ENCODE results near the gene ST14. TPM values are rescaled to one million over a fixed set of nuclear protein-coding genes. Genes with fewer than 3 reads are reported as not detected.
A peak's percentile ranks its signal among the peaks of the same experiment; 100 is the strongest.

Gene ST14
- total RNA-seq, 1 experiment from 2014 or later = 33.9 TPM

DNA sequence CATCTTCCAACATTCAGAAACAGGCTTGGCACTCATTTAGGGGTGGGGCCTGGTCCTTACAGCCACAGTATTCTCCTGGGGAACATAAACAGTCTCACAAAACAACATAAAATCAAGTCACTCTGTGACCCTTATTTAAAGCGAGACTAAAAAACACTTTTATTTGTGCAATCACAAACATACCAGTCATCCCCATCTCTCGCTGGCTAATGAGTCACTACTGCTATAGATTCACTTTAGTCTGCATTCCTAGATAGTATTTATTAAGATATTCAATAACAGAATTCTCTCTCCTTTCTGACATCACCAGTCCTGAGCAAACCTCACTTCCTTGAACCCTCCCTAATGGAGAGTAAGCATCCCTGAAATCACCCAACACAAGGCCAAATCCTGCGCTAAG is 87.2 kb downstream of the ST14 start:
- Mint-ChIP-seq H3K36me3 (peaks cover 7% of the 10 kb centered on the region), H3K9me3 (peaks cover 2% of the 10 kb centered on the region), H3K27ac (peak overlapping the region; percentile 38; the same call in 1 of the 2 replicates), H3K4me1 (peaks cover 34% of the 10 kb centered on the region), H3K27me3 (ENCODE audit: low read depth) (no peaks in the 10 kb centered on the region), H3K4me3 (no peak overlapping the region)
- ChIA-PET POLR2A (no interaction called here), CTCF (no interaction called here)
- ATAC-seq = no peak
- TF ChIP-seq, protein P1, sequence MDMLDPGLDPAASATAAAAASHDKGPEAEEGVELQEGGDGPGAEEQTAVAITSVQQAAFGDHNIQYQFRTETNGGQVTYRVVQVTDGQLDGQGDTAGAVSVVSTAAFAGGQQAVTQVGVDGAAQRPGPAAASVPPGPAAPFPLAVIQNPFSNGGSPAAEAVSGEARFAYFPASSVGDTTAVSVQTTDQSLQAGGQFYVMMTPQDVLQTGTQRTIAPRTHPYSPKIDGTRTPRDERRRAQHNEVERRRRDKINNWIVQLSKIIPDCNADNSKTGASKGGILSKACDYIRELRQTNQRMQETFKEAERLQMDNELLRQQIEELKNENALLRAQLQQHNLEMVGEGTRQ (CRISPR knock-in tag; IDR thresholded peaks at IDR 0.05) = no peak
- TF ChIP-seq, protein P2, sequence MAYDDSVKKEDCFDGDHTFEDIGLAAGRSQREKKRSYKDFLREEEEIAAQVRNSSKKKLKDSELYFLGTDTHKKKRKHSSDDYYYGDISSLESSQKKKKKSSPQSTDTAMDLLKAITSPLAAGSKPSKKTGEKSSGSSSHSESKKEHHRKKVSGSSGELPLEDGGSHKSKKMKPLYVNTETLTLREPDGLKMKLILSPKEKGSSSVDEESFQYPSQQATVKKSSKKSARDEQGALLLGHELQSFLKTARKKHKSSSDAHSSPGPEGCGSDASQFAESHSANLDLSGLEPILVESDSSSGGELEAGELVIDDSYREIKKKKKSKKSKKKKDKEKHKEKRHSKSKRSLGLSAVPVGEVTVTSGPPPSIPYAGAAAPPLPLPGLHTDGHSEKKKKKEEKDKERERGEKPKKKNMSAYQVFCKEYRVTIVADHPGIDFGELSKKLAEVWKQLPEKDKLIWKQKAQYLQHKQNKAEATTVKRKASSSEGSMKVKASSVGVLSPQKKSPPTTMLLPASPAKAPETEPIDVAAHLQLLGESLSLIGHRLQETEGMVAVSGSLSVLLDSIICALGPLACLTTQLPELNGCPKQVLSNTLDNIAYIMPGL (CRISPR knock-in tag; IDR thresholded peaks at IDR 0.05) = no peak
- TF ChIP-seq, protein P3, sequence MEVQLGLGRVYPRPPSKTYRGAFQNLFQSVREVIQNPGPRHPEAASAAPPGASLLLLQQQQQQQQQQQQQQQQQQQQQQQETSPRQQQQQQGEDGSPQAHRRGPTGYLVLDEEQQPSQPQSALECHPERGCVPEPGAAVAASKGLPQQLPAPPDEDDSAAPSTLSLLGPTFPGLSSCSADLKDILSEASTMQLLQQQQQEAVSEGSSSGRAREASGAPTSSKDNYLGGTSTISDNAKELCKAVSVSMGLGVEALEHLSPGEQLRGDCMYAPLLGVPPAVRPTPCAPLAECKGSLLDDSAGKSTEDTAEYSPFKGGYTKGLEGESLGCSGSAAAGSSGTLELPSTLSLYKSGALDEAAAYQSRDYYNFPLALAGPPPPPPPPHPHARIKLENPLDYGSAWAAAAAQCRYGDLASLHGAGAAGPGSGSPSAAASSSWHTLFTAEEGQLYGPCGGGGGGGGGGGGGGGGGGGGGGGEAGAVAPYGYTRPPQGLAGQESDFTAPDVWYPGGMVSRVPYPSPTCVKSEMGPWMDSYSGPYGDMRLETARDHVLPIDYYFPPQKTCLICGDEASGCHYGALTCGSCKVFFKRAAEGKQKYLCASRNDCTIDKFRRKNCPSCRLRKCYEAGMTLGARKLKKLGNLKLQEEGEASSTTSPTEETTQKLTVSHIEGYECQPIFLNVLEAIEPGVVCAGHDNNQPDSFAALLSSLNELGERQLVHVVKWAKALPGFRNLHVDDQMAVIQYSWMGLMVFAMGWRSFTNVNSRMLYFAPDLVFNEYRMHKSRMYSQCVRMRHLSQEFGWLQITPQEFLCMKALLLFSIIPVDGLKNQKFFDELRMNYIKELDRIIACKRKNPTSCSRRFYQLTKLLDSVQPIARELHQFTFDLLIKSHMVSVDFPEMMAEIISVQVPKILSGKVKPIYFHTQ (CRISPR knock-in tag; IDR thresholded peaks at IDR 0.05) = no peak
- TF ChIP-seq, protein P4, sequence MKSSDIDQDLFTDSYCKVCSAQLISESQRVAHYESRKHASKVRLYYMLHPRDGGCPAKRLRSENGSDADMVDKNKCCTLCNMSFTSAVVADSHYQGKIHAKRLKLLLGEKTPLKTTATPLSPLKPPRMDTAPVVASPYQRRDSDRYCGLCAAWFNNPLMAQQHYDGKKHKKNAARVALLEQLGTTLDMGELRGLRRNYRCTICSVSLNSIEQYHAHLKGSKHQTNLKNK (CRISPR knock-in tag; IDR thresholded peaks at IDR 0.05) = no peak
- TF ChIP-seq, protein P5, sequence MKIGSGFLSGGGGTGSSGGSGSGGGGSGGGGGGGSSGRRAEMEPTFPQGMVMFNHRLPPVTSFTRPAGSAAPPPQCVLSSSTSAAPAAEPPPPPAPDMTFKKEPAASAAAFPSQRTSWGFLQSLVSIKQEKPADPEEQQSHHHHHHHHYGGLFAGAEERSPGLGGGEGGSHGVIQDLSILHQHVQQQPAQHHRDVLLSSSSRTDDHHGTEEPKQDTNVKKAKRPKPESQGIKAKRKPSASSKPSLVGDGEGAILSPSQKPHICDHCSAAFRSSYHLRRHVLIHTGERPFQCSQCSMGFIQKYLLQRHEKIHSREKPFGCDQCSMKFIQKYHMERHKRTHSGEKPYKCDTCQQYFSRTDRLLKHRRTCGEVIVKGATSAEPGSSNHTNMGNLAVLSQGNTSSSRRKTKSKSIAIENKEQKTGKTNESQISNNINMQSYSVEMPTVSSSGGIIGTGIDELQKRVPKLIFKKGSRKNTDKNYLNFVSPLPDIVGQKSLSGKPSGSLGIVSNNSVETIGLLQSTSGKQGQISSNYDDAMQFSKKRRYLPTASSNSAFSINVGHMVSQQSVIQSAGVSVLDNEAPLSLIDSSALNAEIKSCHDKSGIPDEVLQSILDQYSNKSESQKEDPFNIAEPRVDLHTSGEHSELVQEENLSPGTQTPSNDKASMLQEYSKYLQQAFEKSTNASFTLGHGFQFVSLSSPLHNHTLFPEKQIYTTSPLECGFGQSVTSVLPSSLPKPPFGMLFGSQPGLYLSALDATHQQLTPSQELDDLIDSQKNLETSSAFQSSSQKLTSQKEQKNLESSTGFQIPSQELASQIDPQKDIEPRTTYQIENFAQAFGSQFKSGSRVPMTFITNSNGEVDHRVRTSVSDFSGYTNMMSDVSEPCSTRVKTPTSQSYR (CRISPR knock-in tag; IDR thresholded peaks at IDR 0.05) = no peak
- TF ChIP-seq, protein P6, sequence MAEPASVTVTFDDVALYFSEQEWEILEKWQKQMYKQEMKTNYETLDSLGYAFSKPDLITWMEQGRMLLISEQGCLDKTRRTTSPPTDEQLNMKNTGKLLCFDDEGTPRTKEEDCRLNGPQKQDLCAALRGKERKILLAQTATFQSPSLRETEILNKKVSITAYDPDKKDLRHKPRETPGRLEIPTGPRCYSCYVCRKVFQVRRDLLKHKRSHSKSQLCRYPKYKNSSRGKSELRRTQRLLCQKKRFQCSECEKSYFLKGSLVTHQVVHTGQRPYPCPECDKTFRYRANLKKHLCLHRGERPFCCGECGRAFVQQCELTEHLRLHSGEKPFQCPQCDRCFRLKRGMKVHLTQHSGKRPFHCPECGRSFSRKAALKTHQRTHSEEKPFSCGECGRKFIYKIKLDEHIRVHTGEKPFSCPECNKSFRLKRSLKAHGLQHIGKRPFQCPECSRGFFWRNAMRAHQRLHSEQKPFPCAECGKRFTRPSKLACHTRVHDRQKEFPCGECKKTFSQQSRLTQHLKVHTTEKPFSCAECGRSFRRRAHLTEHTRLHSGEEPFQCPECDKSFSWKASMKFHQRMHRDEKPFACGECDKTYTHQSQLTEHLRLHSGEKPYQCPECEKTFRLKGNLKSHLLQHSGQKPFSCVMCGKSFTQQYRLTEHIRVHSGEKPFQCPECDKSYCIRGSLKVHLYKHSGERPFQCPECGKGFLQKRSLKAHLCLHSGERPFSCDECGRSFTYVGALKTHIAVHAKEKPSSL (CRISPR knock-in tag; conservative IDR thresholded peaks at IDR 0.05) = no peak
- TF ChIP-seq MYBL2 (CRISPR knock-in tag; IDR thresholded peaks at IDR 0.05) (no peak), JUN (CRISPR knock-in tag; IDR thresholded peaks at IDR 0.05) (no peak), FOXP1 (CRISPR knock-in tag; IDR thresholded peaks at IDR 0.05; ENCODE audit: borderline replicate concordance) (no peak), CREB1 (CRISPR knock-in tag; IDR thresholded peaks at IDR 0.05) (no peak), TEAD4 (CRISPR knock-in tag; IDR thresholded peaks at IDR 0.05) (no peak), TEAD1 (CRISPR knock-in tag; IDR thresholded peaks at IDR 0.05) (no peak), FOXK1 (CRISPR knock-in tag; IDR thresholded peaks at IDR 0.05) (no peak), ZNF263 (CRISPR knock-in tag; IDR thresholded peaks at IDR 0.05; ENCODE audit: low read depth) (no peak), OVOL2 (CRISPR knock-in tag; IDR thresholded peaks at IDR 0.05; ENCODE audit: borderline replicate concordance) (no peak)
- TF ChIP-seq, protein P7, sequence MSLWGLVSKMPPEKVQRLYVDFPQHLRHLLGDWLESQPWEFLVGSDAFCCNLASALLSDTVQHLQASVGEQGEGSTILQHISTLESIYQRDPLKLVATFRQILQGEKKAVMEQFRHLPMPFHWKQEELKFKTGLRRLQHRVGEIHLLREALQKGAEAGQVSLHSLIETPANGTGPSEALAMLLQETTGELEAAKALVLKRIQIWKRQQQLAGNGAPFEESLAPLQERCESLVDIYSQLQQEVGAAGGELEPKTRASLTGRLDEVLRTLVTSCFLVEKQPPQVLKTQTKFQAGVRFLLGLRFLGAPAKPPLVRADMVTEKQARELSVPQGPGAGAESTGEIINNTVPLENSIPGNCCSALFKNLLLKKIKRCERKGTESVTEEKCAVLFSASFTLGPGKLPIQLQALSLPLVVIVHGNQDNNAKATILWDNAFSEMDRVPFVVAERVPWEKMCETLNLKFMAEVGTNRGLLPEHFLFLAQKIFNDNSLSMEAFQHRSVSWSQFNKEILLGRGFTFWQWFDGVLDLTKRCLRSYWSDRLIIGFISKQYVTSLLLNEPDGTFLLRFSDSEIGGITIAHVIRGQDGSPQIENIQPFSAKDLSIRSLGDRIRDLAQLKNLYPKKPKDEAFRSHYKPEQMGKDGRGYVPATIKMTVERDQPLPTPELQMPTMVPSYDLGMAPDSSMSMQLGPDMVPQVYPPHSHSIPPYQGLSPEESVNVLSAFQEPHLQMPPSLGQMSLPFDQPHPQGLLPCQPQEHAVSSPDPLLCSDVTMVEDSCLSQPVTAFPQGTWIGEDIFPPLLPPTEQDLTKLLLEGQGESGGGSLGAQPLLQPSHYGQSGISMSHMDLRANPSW (CRISPR knock-in tag; conservative IDR thresholded peaks at IDR 0.05; ENCODE audit: low read depth) = no peak
- TF ChIP-seq, protein P8, sequence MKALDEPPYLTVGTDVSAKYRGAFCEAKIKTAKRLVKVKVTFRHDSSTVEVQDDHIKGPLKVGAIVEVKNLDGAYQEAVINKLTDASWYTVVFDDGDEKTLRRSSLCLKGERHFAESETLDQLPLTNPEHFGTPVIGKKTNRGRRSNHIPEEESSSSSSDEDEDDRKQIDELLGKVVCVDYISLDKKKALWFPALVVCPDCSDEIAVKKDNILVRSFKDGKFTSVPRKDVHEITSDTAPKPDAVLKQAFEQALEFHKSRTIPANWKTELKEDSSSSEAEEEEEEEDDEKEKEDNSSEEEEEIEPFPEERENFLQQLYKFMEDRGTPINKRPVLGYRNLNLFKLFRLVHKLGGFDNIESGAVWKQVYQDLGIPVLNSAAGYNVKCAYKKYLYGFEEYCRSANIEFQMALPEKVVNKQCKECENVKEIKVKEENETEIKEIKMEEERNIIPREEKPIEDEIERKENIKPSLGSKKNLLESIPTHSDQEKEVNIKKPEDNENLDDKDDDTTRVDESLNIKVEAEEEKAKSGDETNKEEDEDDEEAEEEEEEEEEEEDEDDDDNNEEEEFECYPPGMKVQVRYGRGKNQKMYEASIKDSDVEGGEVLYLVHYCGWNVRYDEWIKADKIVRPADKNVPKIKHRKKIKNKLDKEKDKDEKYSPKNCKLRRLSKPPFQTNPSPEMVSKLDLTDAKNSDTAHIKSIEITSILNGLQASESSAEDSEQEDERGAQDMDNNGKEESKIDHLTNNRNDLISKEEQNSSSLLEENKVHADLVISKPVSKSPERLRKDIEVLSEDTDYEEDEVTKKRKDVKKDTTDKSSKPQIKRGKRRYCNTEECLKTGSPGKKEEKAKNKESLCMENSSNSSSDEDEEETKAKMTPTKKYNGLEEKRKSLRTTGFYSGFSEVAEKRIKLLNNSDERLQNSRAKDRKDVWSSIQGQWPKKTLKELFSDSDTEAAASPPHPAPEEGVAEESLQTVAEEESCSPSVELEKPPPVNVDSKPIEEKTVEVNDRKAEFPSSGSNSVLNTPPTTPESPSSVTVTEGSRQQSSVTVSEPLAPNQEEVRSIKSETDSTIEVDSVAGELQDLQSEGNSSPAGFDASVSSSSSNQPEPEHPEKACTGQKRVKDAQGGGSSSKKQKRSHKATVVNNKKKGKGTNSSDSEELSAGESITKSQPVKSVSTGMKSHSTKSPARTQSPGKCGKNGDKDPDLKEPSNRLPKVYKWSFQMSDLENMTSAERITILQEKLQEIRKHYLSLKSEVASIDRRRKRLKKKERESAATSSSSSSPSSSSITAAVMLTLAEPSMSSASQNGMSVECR (CRISPR knock-in tag; IDR thresholded peaks at IDR 0.05; ENCODE audit: borderline replicate concordance) = no peak
- TF ChIP-seq, protein P9, sequence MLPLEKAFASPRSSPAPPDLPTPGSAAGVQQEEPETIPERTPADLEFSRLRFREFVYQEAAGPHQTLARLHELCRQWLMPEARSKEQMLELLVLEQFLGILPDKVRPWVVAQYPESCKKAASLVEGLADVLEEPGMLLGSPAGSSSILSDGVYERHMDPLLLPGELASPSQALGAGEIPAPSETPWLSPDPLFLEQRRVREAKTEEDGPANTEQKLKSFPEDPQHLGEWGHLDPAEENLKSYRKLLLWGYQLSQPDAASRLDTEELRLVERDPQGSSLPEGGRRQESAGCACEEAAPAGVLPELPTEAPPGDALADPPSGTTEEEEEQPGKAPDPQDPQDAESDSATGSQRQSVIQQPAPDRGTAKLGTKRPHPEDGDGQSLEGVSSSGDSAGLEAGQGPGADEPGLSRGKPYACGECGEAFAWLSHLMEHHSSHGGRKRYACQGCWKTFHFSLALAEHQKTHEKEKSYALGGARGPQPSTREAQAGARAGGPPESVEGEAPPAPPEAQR (CRISPR knock-in tag; IDR thresholded peaks at IDR 0.05) = no peak
- no peak for DNase-seq (ENCODE audit: low spot score)
